HL-60/S4 treated with retinoic acid at 250 ng/mL for 4 days and 3 days (cell line): Measurements from ENCODE around the gene NLK.
"Not testable (repeated sequence)": the region's sequence is repeated elsewhere in the genome, so short reads cannot be mapped to it uniquely, and the experiment has no call there.

Experiments
- in situ Hi-C: fragments of 300-500 bp; cut with MboI; formaldehyde crosslinking; loops from 2 replicates; pipeline ENCODE4 v1.7.0; 2022; ENCODE audit warnings: low sequenced_read_pairs

Gene NLK

GRCh38 chr17:28226563-28227315 is 184.3 kb downstream of the NLK start:
- in situ Hi-C loops, result no loop called here

- in situ Hi-C loops, result no loop called here
Observed at GRCh38 chr17:28227316-28228108, 185.0 kb downstream of the NLK start.

- in situ Hi-C loops, result no loop called here
Observed at GRCh38 chr17:28228109-28228840, 185.8 kb downstream of the NLK start.

- in situ Hi-C loops, result no loop called here
Observed at GRCh38 chr17:28228986-28229729, 186.7 kb downstream of the NLK start.

GRCh38 chr17:28230011-28230410 is 187.5 kb downstream of the NLK start:
- in situ Hi-C loops, result no loop called here

GRCh38 chr17:28230607-28231006 is 188.1 kb downstream of the NLK start:
- in situ Hi-C loops, result not testable (repeated sequence)

- in situ Hi-C loops, result not testable (repeated sequence)
Observed at GRCh38 chr17:28231624-28232023, 189.1 kb downstream of the NLK start.

- in situ Hi-C loops, result not testable (repeated sequence)
Observed at GRCh38 chr17:28232966-28233870, 190.7 kb downstream of the NLK start.

GRCh38 chr17:28233872-28234856 is 191.7 kb downstream of the NLK start:
- in situ Hi-C loops, result not testable (repeated sequence)

GRCh38 chr17:28235066-28235700 is 192.7 kb downstream of the NLK start:
- in situ Hi-C loops, result not testable (repeated sequence)

GRCh38 chr17:28236033-28236653 is 193.7 kb downstream of the NLK start:
- in situ Hi-C loops, result not testable (repeated sequence)

- in situ Hi-C loops, result not testable (repeated sequence)
Observed at GRCh38 chr17:28238547-28239270, 196.2 kb downstream of the NLK start.

GRCh38 chr17:28239271-28239624 is 196.8 kb downstream of the NLK start:
- in situ Hi-C loops, result no loop called here

- in situ Hi-C loops, result no loop called here
Observed at GRCh38 chr17:28240688-28241340, 198.3 kb downstream of the NLK start.

- in situ Hi-C loops, result no loop called here
Observed at GRCh38 chr17:28242791-28243190, 200.3 kb downstream of the NLK start.

GRCh38 chr17:28243268-28243667 is 200.8 kb downstream of the NLK start:
- in situ Hi-C loops, result not testable (repeated sequence)

- in situ Hi-C loops, result no loop called here
Observed at GRCh38 chr17:28244446-28244845, 202.0 kb downstream of the NLK start.
